ENCODE results near the gene DOCK2.

GRCh38 chr5:170056561-170057267 lies 419.6 kb downstream of the DOCK2 start:
- TF ChIP-seq ELF1 (tag; IDR thresholded peaks at IDR 0.05) (no peak), FOXM1 (IDR thresholded peaks at IDR 0.05; ENCODE audit: low read depth) (no peak), FOXM1 (CRISPR knock-in tag; IDR thresholded peaks at IDR 0.05; ENCODE audit: low read depth) (no peak), CTCF (IDR thresholded peaks at IDR 0.05 in 2 of 3, conservative IDR thresholded peaks at IDR 0.05 in 1 of 3; ENCODE audit: insufficient read depth in 2 of 3, low read depth in 1 of 3, low read length in 3 of 3) (no peak), SMAD1 (IDR thresholded peaks at IDR 0.05; ENCODE audit: low read depth, low read length, partially characterized antibody) (no peak)

Measured in K562 (cell line).